NCI-H1694 treated with DMSO at 0.1 percent for 48 hours (cell line): ENCODE measurements around the gene DNAAF2.
"Not testable (repeated sequence)": the region's sequence is repeated elsewhere in the genome, so short reads cannot be mapped to it uniquely, and the experiment has no call there.

Experiments
- DNase-seq: peaks from one replicate; lab custom pipeline; 2025; lab: John Stamatoyannopoulos, UW

The DNAAF2 gene

DNA sequence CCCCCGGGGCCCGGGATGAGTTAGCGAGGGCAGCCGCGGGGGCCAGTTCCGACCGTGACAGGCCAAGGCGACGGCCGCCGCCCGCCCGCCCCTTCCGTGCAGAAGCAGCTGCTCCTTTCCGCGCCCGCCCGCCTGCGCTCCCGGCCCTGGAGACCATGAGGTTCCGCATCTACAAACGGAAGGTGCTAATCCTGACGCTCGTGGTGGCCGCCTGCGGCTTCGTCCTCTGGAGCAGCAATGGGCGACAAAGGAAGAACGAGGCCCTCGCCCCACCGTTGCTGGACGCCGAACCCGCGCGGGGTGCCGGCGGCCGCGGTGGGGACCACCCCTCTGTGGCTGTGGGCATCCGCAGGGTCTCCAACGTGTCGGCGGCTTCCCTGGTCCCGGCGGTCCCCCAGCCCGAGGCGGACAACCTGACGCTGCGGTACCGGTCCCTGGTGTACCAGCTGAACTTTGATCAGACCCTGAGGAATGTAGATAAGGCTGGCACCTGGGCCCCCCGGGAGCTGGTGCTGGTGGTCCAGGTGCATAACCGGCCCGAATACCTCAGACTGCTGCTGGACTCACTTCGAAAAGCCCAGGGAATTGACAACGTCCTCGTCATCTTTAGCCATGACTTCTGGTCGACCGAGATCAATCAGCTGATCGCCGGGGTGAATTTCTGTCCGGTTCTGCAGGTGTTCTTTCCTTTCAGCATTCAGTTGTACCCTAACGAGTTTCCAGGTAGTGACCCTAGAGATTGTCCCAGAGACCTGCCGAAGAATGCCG is 13.7 kb downstream of the DNAAF2 start:
- DNase-seq = no peak

- peak; percentile 95 for DNase-seq
These were observed 14.6 kb downstream of the DNAAF2 start, which contains the start of the genes MGAT2 and RPL36AL for GRCh38 chr14:49620182-49621113. Gene MGAT2 (plus strand): TSS chr14:49620799. CDS start chr14:49621269, 470 bp downstream. Gene RPL36AL (minus strand): TSS chr14:49620626. CDS start chr14:49619104, 1,522 bp downstream.

DNA sequence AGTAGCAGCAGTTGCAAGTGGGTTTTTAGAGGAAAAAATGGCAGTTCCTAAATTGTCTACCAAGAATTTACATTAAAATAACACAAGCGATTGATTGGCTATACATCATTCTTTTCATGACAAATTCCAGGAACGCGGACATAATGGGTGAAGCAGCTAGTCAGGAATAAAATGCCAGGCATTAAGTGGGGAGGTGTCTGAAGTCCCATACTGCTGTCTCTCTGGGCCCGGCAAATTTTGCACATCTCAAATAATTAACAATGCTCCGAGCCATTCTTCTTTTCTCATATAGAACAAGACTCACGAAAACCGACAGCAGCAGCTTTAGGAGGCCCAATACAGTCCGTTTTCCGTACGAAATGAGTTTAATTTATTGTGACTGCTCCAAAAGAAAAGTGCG is 15.3 kb downstream of the DNAAF2 start:
- no peak for DNase-seq

- DNase-seq = not testable (repeated sequence)
These were observed 15.8 kb downstream of the DNAAF2 start for GRCh38 chr14:49619273-49619672.

DNA sequence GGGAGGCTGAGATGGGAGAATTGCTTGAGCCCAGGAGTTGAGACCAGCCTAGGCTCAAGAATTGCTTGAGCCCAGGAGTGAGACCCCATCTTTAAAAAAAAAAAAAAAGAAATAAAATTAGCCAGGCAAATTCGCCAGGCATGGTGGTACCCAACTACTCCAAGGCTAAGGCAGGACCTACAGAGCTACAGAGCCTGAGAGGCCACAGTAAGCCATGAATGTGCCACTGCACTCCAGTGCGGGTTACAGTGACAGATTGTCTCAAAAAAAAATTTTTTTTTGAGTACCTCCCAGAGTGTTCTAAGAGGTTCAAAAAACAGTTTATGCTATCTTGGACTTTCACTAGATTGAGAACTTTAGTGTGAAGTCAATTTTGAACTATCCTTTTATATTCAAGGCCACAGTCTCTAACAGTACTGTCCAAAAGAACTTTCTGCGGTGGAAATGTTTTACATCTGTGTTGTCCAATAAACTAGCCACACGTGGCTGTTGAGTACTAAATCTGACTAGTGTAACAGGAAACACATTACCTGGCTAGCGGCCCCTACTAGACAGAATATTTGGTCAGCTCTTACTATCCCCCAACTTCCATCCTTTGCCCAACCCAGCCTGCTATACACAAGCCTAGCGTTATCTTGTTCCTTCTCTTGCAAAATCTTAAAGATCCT is 17.1 kb downstream of the DNAAF2 start:
- no peak for DNase-seq

DNA sequence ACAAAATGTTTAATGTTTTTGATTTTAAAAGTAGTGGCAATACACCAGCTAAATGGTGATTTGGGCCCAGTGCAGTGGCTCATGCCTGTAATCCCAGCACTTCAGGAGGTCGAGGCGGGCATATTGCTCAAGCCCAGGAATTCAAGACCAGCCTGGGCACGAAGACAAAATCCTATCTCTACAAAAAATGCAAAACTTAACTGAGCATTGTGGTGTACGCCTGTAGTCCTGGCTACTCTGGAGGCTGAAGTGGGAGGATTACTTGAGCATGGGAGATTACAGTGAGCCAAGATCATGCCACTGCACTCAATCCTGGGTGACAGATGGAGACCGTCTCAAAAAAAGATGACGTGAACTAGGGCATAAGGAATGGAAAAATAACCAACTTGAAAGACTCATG is 19.3 kb downstream of the DNAAF2 start:
- DNase-seq = no peak

GRCh38 chr14:49614196-49614595 is 20.8 kb downstream of the DNAAF2 start:
- no peak for DNase-seq

GRCh38 chr14:49612671-49613070 is 22.4 kb downstream of the DNAAF2 start:
- no peak for DNase-seq

- DNase-seq = no peak
These were observed 22.8 kb downstream of the DNAAF2 start for GRCh38 chr14:49612251-49612650.

DNA sequence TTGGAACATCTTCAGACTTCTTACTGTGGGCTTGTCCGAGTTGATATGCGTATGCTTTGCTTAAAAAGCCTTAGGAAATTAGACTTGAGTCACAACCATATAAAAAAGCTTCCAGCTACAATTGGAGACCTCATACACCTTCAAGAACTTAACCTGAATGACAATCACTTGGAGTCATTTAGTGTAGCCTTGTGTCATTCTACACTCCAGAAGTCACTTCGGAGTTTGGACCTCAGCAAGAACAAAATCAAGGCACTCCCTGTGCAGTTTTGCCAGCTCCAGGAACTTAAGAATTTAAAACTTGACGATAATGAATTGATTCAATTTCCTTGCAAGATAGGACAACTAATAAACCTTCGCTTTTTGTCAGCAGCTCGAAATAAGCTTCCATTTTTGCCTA is 27.5 kb downstream of the DNAAF2 start:
- no peak for DNase-seq

- peak; percentile 81 for DNase-seq
These were observed 36.4 kb downstream of the DNAAF2 start, which contains the start of gene LRR1 for GRCh38 chr14:49598485-49599300. Gene LRR1 (plus strand): TSS chr14:49598940. CDS start chr14:49599021, 81 bp downstream.

GRCh38 chr14:49598189-49598484 is 36.9 kb downstream of the DNAAF2 start:
- DNase-seq = no peak

GRCh38 chr14:49594347-49595091 is 40.5 kb downstream of the DNAAF2 start:
- no peak for DNase-seq

GRCh38 chr14:49593016-49593415 is 42.0 kb downstream of the DNAAF2 start:
- DNase-seq = no peak

DNA sequence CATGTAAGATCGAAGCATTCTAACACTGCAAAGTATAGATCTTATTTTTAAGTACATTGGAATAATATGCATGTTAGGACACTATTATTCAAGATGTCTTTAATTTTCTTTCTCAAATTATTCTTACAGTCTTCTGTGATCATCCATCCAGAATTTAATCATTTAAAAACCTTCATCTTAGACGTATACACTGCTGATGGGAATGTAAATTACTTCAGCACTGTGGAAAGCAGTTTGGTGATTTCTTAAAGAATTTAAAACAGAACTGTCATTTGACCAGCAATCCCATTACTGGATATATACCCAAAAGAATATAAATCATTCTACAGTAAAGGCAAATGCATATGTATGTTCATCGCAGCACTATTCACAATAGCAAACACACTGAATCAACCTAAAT is 45.7 kb downstream of the DNAAF2 start:
- DNase-seq = no peak

DNA sequence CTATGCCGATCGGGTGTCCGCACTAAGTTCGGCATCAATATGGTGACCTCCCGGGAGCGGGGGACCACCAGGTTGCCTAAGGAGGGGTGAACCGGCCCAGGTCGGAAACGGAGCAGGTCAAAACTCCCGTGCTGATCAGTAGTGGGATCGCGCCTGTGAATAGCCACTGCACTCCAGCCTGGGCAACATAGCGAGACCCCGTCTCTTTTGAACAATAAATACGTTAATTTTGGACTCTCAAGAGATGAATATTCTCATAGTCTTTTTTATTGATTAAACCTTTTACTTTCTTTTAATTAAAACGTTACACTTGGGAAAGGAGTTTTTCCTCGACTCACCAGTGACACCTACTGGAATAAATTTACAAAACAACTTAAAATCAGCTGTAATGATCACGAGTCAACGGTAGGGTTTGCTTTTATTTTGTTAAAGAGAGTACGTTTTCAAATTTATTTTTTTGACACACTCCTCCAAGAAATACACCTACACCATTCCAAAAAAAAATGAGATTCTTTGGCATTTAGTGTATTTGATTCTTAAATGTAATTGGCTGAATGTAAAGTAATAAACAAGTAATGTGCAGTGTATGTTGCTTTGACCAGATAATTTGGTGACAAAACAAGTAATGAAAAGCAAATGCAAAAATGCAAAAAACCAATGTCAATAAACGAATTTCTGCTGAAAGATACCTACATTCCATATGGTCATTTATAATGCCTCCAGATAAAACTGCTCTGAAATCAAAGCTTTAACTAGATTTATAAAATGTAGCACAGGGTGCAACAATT is 48.2 kb downstream of the DNAAF2 start:
- peak; percentile 92 for DNase-seq

DNA sequence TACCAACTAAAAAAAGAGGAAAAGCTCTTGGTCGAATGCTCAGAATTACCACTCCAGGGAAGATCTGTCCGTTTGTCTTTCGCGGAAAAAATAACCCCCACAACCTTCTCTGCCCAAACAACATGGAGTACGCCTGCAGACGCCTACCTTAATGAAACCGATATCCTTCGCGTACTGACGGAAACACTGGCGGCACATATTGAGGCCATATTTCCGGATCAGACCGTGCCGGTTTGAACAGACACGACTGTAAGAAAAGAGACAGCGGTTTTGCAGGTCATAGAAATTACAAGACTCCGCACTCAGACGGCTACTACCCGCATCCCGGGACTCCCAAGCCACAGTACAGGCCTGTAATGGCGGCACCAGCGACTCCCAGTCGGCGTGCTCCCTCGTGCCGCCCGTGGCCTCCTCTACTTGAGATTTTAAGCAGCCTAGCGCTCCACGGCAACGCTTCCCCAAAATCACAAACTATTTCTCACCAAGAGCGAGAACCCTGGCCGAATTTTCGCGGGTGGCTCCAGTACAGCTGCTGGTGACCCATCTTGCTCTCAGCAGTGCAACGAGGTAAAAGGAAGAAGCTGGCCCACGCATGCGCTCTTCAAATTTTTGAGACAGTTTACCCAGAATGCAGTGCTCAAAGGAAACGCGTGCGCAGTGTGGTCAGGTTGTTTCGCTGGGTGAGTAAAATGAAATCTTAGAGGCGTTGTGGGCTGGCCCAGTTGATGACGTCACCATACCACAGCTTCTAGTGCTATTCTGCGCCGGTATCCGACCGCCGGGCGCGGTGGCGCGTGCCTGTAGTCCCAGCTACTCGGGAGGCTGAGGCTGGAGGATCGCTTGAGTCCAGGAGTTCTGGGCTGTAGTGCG is 49.0 kb downstream of the DNAAF2 start, which contains the start of gene RPS29:
RPS29 (minus strand) TSS at position 578 of the 870 bp plus-strand sequence; CDS start at position 544, 34 bp downstream.
- DNase-seq = peak; percentile 99

DNA sequence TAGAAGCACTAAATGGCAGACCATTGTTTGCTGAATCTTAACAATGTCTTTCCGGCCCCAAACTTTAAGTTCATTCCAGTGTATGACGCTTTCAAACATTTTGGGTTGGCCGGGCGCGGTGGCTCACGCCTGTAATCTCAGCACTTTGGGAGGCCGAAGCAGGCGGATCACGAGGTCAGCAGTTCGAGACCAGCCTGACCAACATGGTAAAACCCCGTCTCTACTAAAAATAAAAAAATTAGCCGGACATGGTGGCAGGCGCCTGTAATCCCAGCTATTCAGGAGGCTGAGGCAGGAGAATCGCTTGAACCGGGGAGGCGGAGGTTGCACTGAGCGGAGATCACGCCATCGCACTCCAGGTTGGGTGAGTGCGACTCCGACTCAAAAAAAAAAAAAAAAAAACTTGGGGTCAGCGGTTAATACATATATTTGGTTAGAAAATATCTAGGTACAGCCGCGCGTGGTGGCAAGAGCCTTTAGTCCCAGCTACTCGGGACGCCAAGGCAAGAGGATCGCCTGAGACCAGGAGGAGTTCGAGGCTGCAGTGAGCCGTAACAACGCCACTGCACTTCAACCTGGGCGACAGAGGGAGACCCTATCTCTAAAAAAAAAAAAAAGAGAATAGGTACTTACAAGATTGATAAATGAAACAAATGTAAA is 49.9 kb downstream of the DNAAF2 start:
- DNase-seq = not testable (repeated sequence)
